Trophoblast cell (in vitro differentiated cells and primary cell): ENCODE data around the gene CHKA.

Experiments used
- DNase-seq, 2 donors: peaks; one replicate each; pipeline ENCODE4 v3.0.0-alpha.2; 2016
- H2AFZ ChIP-seq: 2 replicates; pipeline ENCODE4 v1.6.1; 2013; ENCODE audit warnings: low read length, moderate library complexity, mild to moderate bottlenecking; ENCODE audit not compliant: insufficient read depth, poor library complexity
- H2AK5ac ChIP-seq: 2 replicates; pipeline ENCODE4 v1.6.1; 2013; ENCODE audit warnings: mild to moderate bottlenecking, low read length
- H2BK120ac ChIP-seq: 2 replicates; pipeline ENCODE4 v1.6.1; 2013; ENCODE audit warnings: low read length, mild to moderate bottlenecking, moderate library complexity; ENCODE audit not compliant: insufficient read depth, poor library complexity
- H2BK12ac ChIP-seq: 2 replicates; pipeline ENCODE4 v1.6.1; 2013; ENCODE audit warnings: mild to moderate bottlenecking, low read length, moderate library complexity
- H2BK5ac ChIP-seq: 2 replicates; pipeline ENCODE4 v1.6.1; 2013; ENCODE audit warnings: low read length, low read depth, moderate library complexity, mild to moderate bottlenecking; ENCODE audit not compliant: poor library complexity
- H3K14ac ChIP-seq: 2 replicates; pipeline ENCODE4 v1.6.1; 2013; ENCODE audit warnings: mild to moderate bottlenecking, low read length
- H3K18ac ChIP-seq: 2 replicates; pipeline ENCODE4 v1.6.1; 2013; ENCODE audit warnings: mild to moderate bottlenecking, low read length
- H3K23ac ChIP-seq: 2 replicates; pipeline ENCODE4 v1.6.1; 2013; ENCODE audit warnings: low read length
- H3K27ac ChIP-seq: 2 replicates; pipeline ENCODE4 v1.5.1; 2013; ENCODE audit warnings: low read depth, mild to moderate bottlenecking, inconsistent platforms, low read length, moderate library complexity
- H3K27me3 ChIP-seq: 2 replicates; pipeline ENCODE4 v1.6.1; 2013; ENCODE audit warnings: inconsistent platforms, mild to moderate bottlenecking, low read length, moderate library complexity; ENCODE audit not compliant: insufficient read depth
- H3K36me3 ChIP-seq, 2 experiments: 1 replicate in 1 of 2; 2 replicates in 1 of 2; pipeline ENCODE4 v1.6.1; 2013; ENCODE audit warnings: low read length in 2 of 2, mild to moderate bottlenecking in 2 of 2, moderate library complexity in 1 of 2; ENCODE audit not compliant: insufficient read depth in 2 of 2, control insufficient read depth in 1 of 2
- H3K4ac ChIP-seq: 2 replicates; pipeline ENCODE4 v1.6.1; 2013; ENCODE audit warnings: low read depth, mild to moderate bottlenecking, low read length, moderate library complexity
- H3K4me1 ChIP-seq, 2 experiments: 1 replicate in 1 of 2; 2 replicates in 1 of 2; pipeline ENCODE4 v1.6.1; 2013; ENCODE audit warnings: low read length in 2 of 2, mild to moderate bottlenecking in 2 of 2, moderate library complexity in 1 of 2; ENCODE audit not compliant: insufficient read depth in 2 of 2, control insufficient read depth in 1 of 2
- H3K4me2 ChIP-seq: 2 replicates; pipeline ENCODE4 v1.6.1; 2013; ENCODE audit warnings: inconsistent platforms, mild to moderate bottlenecking, low read length, moderate library complexity
- H3K4me3 ChIP-seq: 2 replicates; pipeline ENCODE4 v1.5.1; 2013; ENCODE audit warnings: mild to moderate bottlenecking, low read depth, low read length, inconsistent platforms
- H3K79me1 ChIP-seq: one replicate; pipeline ENCODE4 v1.6.1; 2013; ENCODE audit warnings: low read length
- H3K79me2 ChIP-seq: 2 replicates; pipeline ENCODE4 v1.6.1; 2013; ENCODE audit warnings: low read length, mild to moderate bottlenecking; ENCODE audit not compliant: control insufficient read depth, insufficient read depth, poor library complexity
- H3K9ac ChIP-seq: 2 replicates; pipeline ENCODE4 v1.6.1; 2013; ENCODE audit warnings: mild to moderate bottlenecking, low read length
- H3K9me3 ChIP-seq: 2 replicates; pipeline ENCODE4 v1.6.1; 2013; ENCODE audit warnings: low read depth, mild to moderate bottlenecking, control low read depth, inconsistent platforms, low read length; ENCODE audit not compliant: insufficient read depth
- H4K12ac ChIP-seq: 2 replicates; pipeline ENCODE4 v1.6.1; 2013; ENCODE audit warnings: low read depth, mild to moderate bottlenecking, low read length, moderate library complexity
- H4K8ac ChIP-seq: 2 replicates; pipeline ENCODE4 v1.6.1; 2013; ENCODE audit warnings: low read depth, mild to moderate bottlenecking, low read length, moderate library complexity
- H4K91ac ChIP-seq: one replicate; pipeline ENCODE4 v1.6.1; 2013; ENCODE audit warnings: low read depth, mild to moderate bottlenecking, low read length, moderate library complexity
- WGBS: extraction: QIAGEN DNeasy Blood & Tissue Kit; methylation state at CpG from one replicate; pipeline ENCODE4 v1.1.7; 2013; ENCODE audit warnings: missing lambda C conversion rate; ENCODE audit not compliant: insufficient read length, insufficient coverage; ENCODE audit errors: extremely low coverage; 5-methylcytosine and 5-hydroxymethylcytosine counted together

The CHKA gene

DNA sequence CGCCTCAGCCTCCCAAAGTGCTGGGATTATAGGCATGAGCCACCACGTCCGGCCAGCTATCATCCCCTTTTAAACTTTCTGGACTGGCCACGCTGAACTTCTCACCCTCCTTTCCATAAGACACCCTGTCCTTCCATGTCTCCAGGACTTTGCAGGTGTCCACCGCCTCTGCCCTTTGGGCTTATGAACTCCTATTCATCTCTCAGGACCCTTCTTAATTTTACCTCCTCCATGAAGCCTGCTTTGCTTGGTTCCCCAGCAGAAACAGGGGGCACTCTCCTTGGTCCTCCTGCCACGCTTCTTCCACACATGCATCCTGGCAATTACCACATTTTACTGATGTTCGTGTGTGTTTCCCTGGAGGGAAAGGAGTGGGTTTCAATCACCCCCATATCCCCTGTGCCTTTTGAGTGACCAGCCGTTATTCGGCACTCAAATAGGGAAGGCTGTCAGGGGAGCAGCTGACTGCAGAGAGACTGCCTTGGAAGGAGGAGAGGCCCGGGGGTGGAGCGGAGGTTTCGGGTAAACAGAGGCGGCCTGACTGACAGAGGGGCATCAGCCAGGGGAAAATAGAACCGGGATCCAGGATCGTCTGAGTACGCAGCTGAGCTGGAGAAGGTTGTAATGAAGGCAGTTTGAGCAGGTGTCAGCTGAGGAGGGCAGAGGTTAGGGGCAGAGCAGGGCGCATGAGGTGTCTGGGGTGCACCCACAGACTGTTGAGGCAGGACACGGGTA is 27.1 kb upstream of the CHKA start:
- Histone ChIP-seq H2BK5ac (no peak overlapping the region), H2AK5ac (no peak overlapping the region), H3K9me3 (no peaks in the 10 kb centered on the region), H3K9ac (no peak overlapping the region), H3K4me1 (no peaks in the 10 kb centered on the region), H3K18ac (no peak overlapping the region), H4K12ac (no peak overlapping the region), H3K4ac (no peak overlapping the region), H3K23ac (no peak overlapping the region), H3K79me1 (no peaks in the 10 kb centered on the region), H3K27ac (no peak overlapping the region), H3K14ac (no peak overlapping the region), H2BK12ac (no peak overlapping the region), H4K8ac (no peak overlapping the region), H2AFZ (no peak overlapping the region), H3K4me3 (no peak overlapping the region), H3K79me2 (no peaks in the 10 kb centered on the region), H3K4me2 (no peak overlapping the region), H2BK120ac (no peak overlapping the region), H3K36me3 (no peaks in the 10 kb centered on the region), H3K27me3 (no peaks in the 10 kb centered on the region), H4K91ac (no peak overlapping the region)
- no peak for DNase-seq
- no CpG with 5 or more reads among the region's 18 CpGs for WGBS

DNA sequence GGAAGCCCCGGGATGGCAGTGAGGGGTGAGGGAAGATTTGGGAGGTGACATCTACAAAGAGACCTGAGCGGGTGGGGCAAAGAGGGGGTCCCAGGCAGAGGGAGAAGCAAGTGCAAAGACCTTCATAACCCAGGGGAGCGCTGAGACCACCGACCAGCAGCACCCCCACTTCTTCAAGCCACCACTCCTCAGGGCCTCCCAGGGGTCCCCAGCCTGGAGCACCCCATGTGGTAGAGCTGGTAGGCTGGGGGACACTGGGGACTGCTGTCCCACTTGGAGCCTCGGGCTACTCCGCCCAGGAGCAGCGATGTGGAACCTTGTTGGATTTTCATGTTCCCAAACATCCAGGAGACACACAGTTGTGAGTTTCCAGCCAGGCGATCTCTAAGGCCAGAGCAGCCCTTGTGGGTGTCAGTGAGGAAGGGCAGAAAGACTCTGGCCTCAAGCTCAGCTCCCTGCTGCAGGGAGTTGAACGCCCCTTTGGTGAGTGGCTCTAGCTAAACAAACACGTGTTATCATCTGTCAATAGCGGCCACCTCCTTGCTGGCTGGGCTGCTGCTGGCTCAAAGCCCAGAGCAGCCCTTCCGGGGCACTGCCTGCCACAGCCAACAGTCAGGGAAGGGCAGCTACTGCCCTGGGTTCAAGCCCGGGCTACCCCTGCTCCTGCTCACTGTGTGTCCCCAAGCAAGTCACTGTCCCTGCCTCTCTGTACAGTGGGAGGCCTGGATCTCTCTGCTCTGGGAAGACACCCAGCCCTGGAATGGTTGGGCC is 25.7 kb upstream of the CHKA start:
- H3K18ac ChIP-seq, result no peak overlapping the region
- no peak for DNase-seq
- no peaks in the 10 kb centered on the region for H3K79me1 ChIP-seq
- H3K4me3 ChIP-seq, result no peak overlapping the region
- H4K12ac ChIP-seq, result no peak overlapping the region
- H3K27me3 ChIP-seq, result no peaks in the 10 kb centered on the region
- H2BK120ac ChIP-seq, result no peak overlapping the region
- H3K27ac ChIP-seq, result no peak overlapping the region
- no peak overlapping the region for H4K91ac ChIP-seq
- H3K79me2 ChIP-seq, result no peaks in the 10 kb centered on the region
- H2BK12ac ChIP-seq, result no peak overlapping the region
- no peak overlapping the region for H3K4me2 ChIP-seq
- no peak overlapping the region for H2AK5ac ChIP-seq
- peak overlapping the region; percentile 26 for H4K8ac ChIP-seq
- H3K14ac ChIP-seq, result no peak overlapping the region
- no peak overlapping the region for H2BK5ac ChIP-seq
- H3K9me3 ChIP-seq, result no peaks in the 10 kb centered on the region
- H3K36me3 ChIP-seq, result no peaks in the 10 kb centered on the region
- H3K23ac ChIP-seq, result no peak overlapping the region
- no peak overlapping the region for H3K9ac ChIP-seq
- no peak overlapping the region for H3K4ac ChIP-seq
- WGBS, result no CpG with 5 or more reads among the region's 13 CpGs
- no peak overlapping the region for H2AFZ ChIP-seq
- no peaks in the 10 kb centered on the region for H3K4me1 ChIP-seq

DNA sequence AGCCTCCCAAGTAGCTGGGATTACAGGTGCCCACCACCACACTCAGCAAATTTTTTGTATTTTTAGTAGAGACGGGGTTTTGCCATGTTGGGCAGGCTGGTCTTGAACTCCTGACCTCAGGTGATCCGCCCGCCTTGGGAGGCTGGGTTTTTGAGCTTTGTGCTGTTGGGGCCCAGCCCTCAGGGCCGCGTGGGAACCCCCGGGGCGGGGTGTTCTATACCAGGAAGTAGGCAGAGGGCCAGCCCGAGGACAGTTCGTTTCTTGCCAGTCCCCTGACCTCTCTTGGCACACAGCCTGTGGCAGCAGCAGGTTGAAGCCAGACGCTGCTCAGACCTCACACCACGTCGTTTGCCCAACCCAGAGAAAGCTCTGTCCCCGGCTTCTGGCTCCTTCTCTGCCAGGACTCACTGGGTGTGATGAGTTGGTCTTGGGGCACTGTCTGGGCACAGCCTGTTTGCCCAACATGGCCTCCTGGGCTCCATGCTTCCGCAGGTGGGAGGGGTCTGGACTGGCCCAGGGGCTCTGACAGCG is 24.9 kb upstream of the CHKA start:
- Histone ChIP-seq H3K27me3 (no peaks in the 10 kb centered on the region), H2BK12ac (no peak overlapping the region), H2AFZ (no peak overlapping the region), H3K36me3 (no peaks in the 10 kb centered on the region), H3K79me1 (no peaks in the 10 kb centered on the region), H2BK5ac (no peak overlapping the region), H3K4ac (no peak overlapping the region), H2AK5ac (no peak overlapping the region), H3K4me1 (no peaks in the 10 kb centered on the region), H4K91ac (no peak overlapping the region), H4K8ac (no peak overlapping the region), H4K12ac (no peak overlapping the region), H3K9ac (no peak overlapping the region), H3K27ac (no peak overlapping the region), H2BK120ac (no peak overlapping the region), H3K4me3 (no peak overlapping the region), H3K4me2 (no peak overlapping the region), H3K9me3 (no peaks in the 10 kb centered on the region), H3K14ac (no peak overlapping the region), H3K23ac (no peak overlapping the region), H3K79me2 (no peaks in the 10 kb centered on the region), H3K18ac (no peak overlapping the region)
- DNase-seq, result no peak
- WGBS, result no CpG with 5 or more reads among the region's 15 CpGs

DNA sequence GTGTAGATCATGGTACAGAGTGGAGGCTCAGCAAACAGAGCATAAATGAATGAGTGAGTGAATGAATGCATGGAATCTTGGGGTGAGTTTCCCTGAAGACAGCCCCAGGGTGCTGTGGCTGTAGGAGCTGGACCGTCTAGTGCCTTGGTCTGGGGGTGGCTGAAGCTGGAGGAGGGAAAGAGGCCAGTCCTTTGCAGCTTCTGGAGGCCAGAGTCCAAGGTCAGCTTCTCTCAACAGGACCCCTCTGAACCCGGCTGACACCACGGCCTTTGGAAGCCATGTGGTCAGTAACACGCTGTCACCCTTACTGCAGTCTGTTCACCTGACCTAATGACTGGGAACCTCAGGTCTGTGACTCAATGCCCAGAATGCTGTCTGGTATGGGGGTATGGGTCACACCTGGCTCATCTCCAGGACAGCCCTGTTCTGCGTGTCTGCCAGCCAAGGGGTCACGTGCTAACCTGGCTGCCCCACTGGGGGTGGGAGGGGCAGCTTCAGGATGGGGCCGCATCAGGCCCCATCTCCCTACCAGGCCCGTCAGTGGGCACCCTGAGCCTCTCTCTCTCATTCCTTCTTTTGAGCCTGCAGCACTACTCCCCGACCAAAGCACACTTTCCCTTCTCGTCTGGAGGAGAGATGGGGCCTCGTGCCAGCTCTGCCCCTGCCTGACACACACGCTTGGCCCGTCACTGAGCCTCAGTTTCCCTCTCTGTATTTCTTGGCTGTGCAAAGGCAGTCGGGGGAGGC is 24.1 kb upstream of the CHKA start:
- Histone ChIP-seq H3K36me3 (no peaks in the 10 kb centered on the region), H4K12ac (no peak overlapping the region), H3K27ac (no peak overlapping the region), H2BK120ac (no peak overlapping the region), H3K4me2 (no peak overlapping the region), H3K9me3 (no peaks in the 10 kb centered on the region), H3K23ac (no peak overlapping the region), H3K4me3 (no peak overlapping the region), H3K18ac (no peak overlapping the region), H3K4me1 (no peaks in the 10 kb centered on the region), H3K79me1 (no peaks in the 10 kb centered on the region), H3K27me3 (no peaks in the 10 kb centered on the region), H3K14ac (no peak overlapping the region), H2AK5ac (no peak overlapping the region), H3K79me2 (no peaks in the 10 kb centered on the region), H2BK5ac (no peak overlapping the region), H4K91ac (no peak overlapping the region), H2BK12ac (no peak overlapping the region), H4K8ac (no peak overlapping the region), H3K4ac (no peak overlapping the region), H2AFZ (no peak overlapping the region), H3K9ac (no peak overlapping the region)
- WGBS, result no CpG with 5 or more reads among the region's 14 CpGs
- peak in 1 of 2 donors; percentile 30 for DNase-seq
